Upper lobe of right lung (tissue), 1 donor: ENCODE results near the gene GABBR1. TPM values are rescaled to one million over a fixed set of nuclear protein-coding genes. Genes with fewer than 3 reads are reported as not detected.

ENCODE experiments used
- ATAC-seq: fragments of 200-7000 bp; cut with Tn5 transposase; one replicate; pipeline ENCODE4 v1.9.1; 2020; ENCODE audit warnings: mild to moderate bottlenecking, moderate library complexity
- DNase-seq: peaks from one replicate; pipeline ENCODE4 v3.0.0-alpha.2; 2020
- H3K27ac ChIP-seq: fragments of 200-600 bp; one replicate; pipeline ENCODE4 v1.8.0; 2022
- H3K27me3 ChIP-seq: fragments of 200-600 bp; one replicate; pipeline ENCODE4 v1.8.0; 2022; ENCODE audit warnings: mild to moderate bottlenecking
- H3K36me3 ChIP-seq: fragments of 200-600 bp; one replicate; pipeline ENCODE4 v1.8.0; 2022
- H3K4me1 ChIP-seq: fragments of 200-600 bp; one replicate; pipeline ENCODE4 v1.8.0; 2022
- H3K4me3 ChIP-seq: fragments of 200-600 bp; one replicate; pipeline ENCODE4 v1.8.0; 2022; ENCODE audit warnings: mild to moderate bottlenecking
- H3K9me3 ChIP-seq: fragments of 200-600 bp; one replicate; pipeline ENCODE4 v1.8.0; 2022
- CTCF ChIP-seq: fragments of 200-600 bp; IDR thresholded peaks from one replicate; pipeline ENCODE4 v1.8.0; 2022; ENCODE audit warnings: antibody characterized with exemption
- intact Hi-C: fragments of 100-400 bp; cut with DNase I; formaldehyde crosslinking; loops from one replicate; pipeline ENCODE4 v1.11.0; 2022
- total RNA-seq: library from RNA; stranded (reverse); fragmentation: NEBNext Ultra II Directional; extraction: Animal tissue kit (Norgen Biotek cat#: 25700); gene quantifications from one replicate; pipeline ENCODE4 v1.2.1, GENCODE V29; 2021
- donor health status: DM: no; HTN: yes; CAD: no; lungs with severe emphysema.

The GABBR1 gene
- total RNA-seq, 1 donor from 2014 or later, result 40.1 TPM

DNA sequence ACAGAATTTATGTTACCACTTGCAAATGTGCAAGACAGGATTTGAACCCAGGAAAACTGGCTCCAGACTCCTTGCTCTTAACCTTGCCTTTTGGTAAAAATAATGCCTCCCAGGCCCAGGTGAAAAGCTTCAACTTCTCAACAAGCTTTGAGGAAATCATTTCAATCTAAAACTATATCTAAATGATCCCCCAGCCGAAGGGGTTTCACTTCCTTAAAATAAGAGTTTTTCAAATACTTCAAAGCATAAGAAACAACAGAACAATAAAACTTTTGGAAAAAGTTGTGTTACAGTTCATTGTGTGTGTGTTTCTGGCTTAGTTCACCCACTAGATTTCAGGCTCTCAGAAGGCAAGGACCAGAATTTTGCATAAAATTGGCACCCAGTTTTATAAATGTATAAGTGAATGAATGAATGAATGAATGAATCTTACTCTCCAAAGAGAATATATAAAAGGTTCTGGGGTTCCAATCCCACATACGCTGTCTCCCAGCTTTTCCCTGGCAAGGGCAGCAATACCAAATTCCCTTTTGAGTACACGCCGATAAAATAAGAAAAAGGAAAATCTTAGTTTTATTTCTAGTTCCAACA lies 42.7 kb downstream of the GABBR1 start:
- H3K4me3 ChIP-seq, result no peak overlapping the region
- H3K36me3 ChIP-seq, result no peaks in the 10 kb centered on the region
- H3K27me3 ChIP-seq, result peaks cover 26% of the 10 kb centered on the region
- no peak for DNase-seq
- intact Hi-C loops, result no loop called here
- H3K27ac ChIP-seq, result no peak overlapping the region
- TF ChIP-seq CTCF, result no peak
- ATAC-seq, result no peak
- no peaks in the 10 kb centered on the region for H3K9me3 ChIP-seq
- no peaks in the 10 kb centered on the region for H3K4me1 ChIP-seq

GRCh38 chr6:29589423-29590048 lies 43.4 kb downstream of the GABBR1 start:
- intact Hi-C loops, result no loop called here
- TF ChIP-seq CTCF, result peak; percentile 97

DNA sequence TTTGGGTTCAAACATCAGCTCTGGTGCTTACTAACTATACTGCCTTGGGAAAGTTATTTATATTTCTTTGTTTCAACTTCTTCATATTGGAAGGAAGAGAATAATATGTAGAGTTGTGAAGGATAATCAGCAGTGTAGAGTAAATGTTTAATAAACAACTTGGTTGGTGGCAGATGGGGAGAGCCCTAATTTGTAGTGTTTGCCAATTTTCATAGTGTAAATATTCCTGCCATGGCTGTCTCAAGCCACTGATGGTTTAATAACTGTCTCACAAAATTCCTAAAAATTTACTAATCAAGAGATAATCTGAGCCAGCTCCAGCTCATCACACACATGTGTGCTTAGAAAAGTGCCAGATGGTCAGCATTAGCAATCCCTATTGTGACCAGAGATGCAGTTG lies 48.2 kb downstream of the GABBR1 start, which contains the start of gene OR2H2:
OR2H2 (plus strand) TSS at position 301 of the 400 bp plus-strand sequence. CDS start 2,824 bp downstream, outside the sequence.
- Histone ChIP-seq H3K9me3 (no peaks in the 10 kb centered on the region), H3K4me1 (no peaks in the 10 kb centered on the region), H3K4me3 (no peak within 1 kb of the TSS), H3K36me3 (no peaks in the 10 kb centered on the region), H3K27me3 (peaks cover 10% of the 10 kb centered on the region), H3K27ac (no peak within 1 kb of the TSS)
- DNase-seq (no peak), ATAC-seq (no peak)
- intact Hi-C loops, result no loop called here
- TF ChIP-seq CTCF, result no peak

More at GRCh38 chr6:29589423-29590048, 43.4 kb downstream of the GABBR1 start:
- Histone ChIP-seq H3K36me3 (no peaks in the 10 kb centered on the region), H3K4me3 (no peak overlapping the region), H3K27ac (no peak overlapping the region), H3K27me3 (peaks cover 26% of the 10 kb centered on the region), H3K4me1 (no peaks in the 10 kb centered on the region), H3K9me3 (no peaks in the 10 kb centered on the region)
- DNase-seq (no peak), ATAC-seq (peak; percentile 87)

- no peaks in the 10 kb centered on the region for H3K4me1 ChIP-seq
- DNase-seq (no peak), ATAC-seq (no peak)
- no peaks in the 10 kb centered on the region for H3K36me3 ChIP-seq
- H3K27ac ChIP-seq, result no peak overlapping the region
- H3K9me3 ChIP-seq, result no peaks in the 10 kb centered on the region
- no peak for TF ChIP-seq CTCF
- H3K27me3 ChIP-seq, result peaks cover 6% of the 10 kb centered on the region
- intact Hi-C loops, result no loop called here
- H3K4me3 ChIP-seq, result no peak overlapping the region
Observed at GRCh38 chr6:29577544-29577943, 55.4 kb downstream of the GABBR1 start.

DNA sequence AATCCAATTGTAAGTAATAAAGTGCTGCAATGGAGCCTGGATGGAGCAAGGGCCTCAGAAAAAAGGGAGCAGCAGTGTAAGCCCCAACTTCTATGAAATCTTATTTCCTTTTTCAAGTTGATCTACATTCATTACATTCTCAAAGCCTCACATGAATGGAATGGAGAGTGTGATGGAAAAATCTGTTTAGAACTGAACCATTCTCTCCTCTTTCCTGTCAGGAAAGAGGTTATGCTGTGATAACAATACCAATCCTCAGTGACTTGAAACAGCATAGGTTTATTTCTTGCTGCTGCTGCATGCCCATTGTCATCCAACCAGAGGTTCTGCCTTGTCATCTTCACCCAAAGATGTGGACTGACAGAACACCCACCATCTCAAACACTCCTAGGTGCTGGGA lies 56.9 kb downstream of the GABBR1 start:
- Histone ChIP-seq H3K36me3 (no peaks in the 10 kb centered on the region), H3K4me3 (no peak overlapping the region), H3K9me3 (no peaks in the 10 kb centered on the region), H3K4me1 (no peaks in the 10 kb centered on the region), H3K27ac (no peak overlapping the region), H3K27me3 (peaks cover 15% of the 10 kb centered on the region)
- intact Hi-C loops, result no loop called here
- no peak for TF ChIP-seq CTCF
- ATAC-seq (no peak), DNase-seq (no peak)
